ENCODE data around the gene ADGRG3.

DNA sequence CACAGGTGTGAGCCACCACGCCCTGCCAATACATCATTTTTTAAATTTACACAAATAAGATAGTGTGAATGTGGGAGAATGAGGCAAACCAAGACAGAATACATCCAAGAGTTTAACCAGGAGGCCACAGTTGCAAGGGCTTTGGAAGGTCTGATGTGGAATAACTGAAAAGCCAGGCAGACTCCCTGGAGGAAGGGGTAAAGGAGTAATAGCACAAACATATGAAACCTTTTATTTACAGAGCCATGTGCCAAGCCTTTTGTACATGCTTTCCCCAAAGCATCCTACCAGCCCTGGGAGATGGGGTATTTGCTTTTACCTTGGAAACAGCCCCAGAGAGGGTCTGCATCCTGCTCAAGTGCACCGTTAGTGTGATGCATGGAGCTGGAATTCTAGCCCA lies 4.7 kb downstream of the ADGRG3 start:
- TF ChIP-seq CTCF (IDR thresholded peaks at IDR 0.05; ENCODE audit: poor library complexity) = no peak
- TF ChIP-seq EZH2 (IDR thresholded peaks at IDR 0.05; ENCODE audit: borderline replicate concordance) = no peak
- no peak for TF ChIP-seq EZH2phosphoT487 (IDR thresholded peaks at IDR 0.05; ENCODE audit: low read depth, severe bottlenecking, unreplicated experiment)
